Activated CD4-positive, alpha-beta memory T cell treated with anti-CD3 and anti-CD28 coated beads for 36 hours (primary cell): ENCODE results near the gene PEDS1. TPM values are rescaled to one million over a fixed set of nuclear protein-coding genes. Genes with fewer than 3 reads are reported as not detected.

Source experiments
- CTCF ChIA-PET: fragments of 350-600 bp; sonication (Branson Sonifier 250); formaldehyde crosslinking; loops from one replicate; lab custom pipeline; 2021; ENCODE audit warnings: antibody characterized with exemption, inconsistent platforms; lab: Charles Lee
- POLR2A ChIA-PET: fragments of 350-600 bp; sonication (Branson Sonifier 250); formaldehyde crosslinking; loops from one replicate; lab custom pipeline; 2021; ENCODE audit warnings: antibody characterized with exemption; lab: Charles Lee
- DNase-seq: peaks from one replicate; pipeline ENCODE4 v3.0.0-alpha.2; 2020
- H3K27ac Mint-ChIP-seq: one replicate; pipeline ENCODE4 v1.8.0; 2021; ENCODE audit warnings: mixed read lengths
- H3K27me3 Mint-ChIP-seq: one replicate; pipeline ENCODE4 v1.8.0; 2021; ENCODE audit warnings: mixed read lengths
- H3K36me3 Mint-ChIP-seq: one replicate; pipeline ENCODE4 v1.8.0; 2021; ENCODE audit warnings: mixed read lengths
- H3K4me1 Mint-ChIP-seq: one replicate; pipeline ENCODE4 v1.8.0; 2021; ENCODE audit warnings: low read depth, mixed read lengths
- H3K4me3 Mint-ChIP-seq: one replicate; pipeline ENCODE4 v1.8.0; 2021; ENCODE audit warnings: mild to moderate bottlenecking, mixed read lengths
- H3K9me3 Mint-ChIP-seq: one replicate; pipeline ENCODE4 v1.8.0; 2021; ENCODE audit warnings: mixed read lengths
- intact Hi-C: fragments of 100-400 bp; cut with micrococcal nuclease; formaldehyde crosslinking; loops from one replicate; pipeline ENCODE4 v1.15.1; 2023
- total RNA-seq, 2 experiments: library from RNA; stranded (reverse); gene quantifications; one replicate each; pipeline ENCODE4 v1.2.3, GENCODE V29; 2021

PEDS1 gene
- total RNA-seq, 2 experiments from 2014 or later = 15.0 to 16.9 TPM

- Mint-ChIP-seq H3K27ac (peak overlapping the region; percentile 28), H3K4me3 (peak overlapping the region; percentile 82)
- intact Hi-C loops = loop anchor here (5.0 kb wide), 4 partner anchors 92 to 537 kb away; partner anchors contain the start of gene PARD6B
These were observed 41.5 kb upstream of the PEDS1 start for GRCh38 chr20:50194831-50195523.

DNA sequence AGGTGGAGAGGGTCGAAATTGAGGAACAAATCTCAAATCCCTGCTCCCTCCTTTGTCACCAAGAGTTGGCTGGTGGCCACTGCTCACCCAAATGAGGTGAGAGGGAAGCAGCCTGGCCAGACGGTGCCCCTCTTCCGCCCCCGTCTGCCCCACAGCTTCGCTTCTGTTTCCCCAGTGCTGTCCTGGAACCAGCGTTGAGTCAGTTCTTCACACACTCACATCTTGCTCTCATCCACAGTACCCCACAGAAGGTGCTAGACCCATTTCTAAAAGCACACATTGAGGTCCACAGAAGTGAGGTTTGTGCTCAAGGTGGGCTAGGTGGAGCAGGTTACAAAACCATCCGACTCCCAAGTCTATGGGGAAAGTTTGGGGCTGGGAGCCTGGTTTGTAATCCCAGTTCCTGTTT lies 40.9 kb upstream of the PEDS1 start:
- peak overlapping the region; percentile 28 for H3K27ac Mint-ChIP-seq
- intact Hi-C loops = loop anchor here (5.0 kb wide), 4 partner anchors 93 to 538 kb away; partner anchors contain the start of gene PARD6B
- H3K36me3 Mint-ChIP-seq = peaks cover 22% of the 10 kb centered on the region
- CTCF ChIA-PET = no interaction called here
- POLR2A ChIA-PET = no interaction called here
- peaks cover 19% of the 10 kb centered on the region for H3K4me1 Mint-ChIP-seq
- no peak for DNase-seq
- H3K9me3 Mint-ChIP-seq = peaks cover 2% of the 10 kb centered on the region
- H3K27me3 Mint-ChIP-seq = no peaks in the 10 kb centered on the region
- peak overlapping the region; percentile 82 for H3K4me3 Mint-ChIP-seq

More at GRCh38 chr20:50194831-50195523, 41.5 kb upstream of the PEDS1 start:
- no peak for DNase-seq
- H3K4me1 Mint-ChIP-seq = peaks cover 19% of the 10 kb centered on the region
- ChIA-PET CTCF (interaction anchor here (0.8 kb wide), 1 partner anchor 270 kb away, joined by 3 read pairs; no protein-coding TSS in a partner anchor), POLR2A (no interaction called here)
- peaks cover 6% of the 10 kb centered on the region for H3K9me3 Mint-ChIP-seq
- H3K36me3 Mint-ChIP-seq = peaks cover 22% of the 10 kb centered on the region
- H3K27me3 Mint-ChIP-seq = no peaks in the 10 kb centered on the region

DNA sequence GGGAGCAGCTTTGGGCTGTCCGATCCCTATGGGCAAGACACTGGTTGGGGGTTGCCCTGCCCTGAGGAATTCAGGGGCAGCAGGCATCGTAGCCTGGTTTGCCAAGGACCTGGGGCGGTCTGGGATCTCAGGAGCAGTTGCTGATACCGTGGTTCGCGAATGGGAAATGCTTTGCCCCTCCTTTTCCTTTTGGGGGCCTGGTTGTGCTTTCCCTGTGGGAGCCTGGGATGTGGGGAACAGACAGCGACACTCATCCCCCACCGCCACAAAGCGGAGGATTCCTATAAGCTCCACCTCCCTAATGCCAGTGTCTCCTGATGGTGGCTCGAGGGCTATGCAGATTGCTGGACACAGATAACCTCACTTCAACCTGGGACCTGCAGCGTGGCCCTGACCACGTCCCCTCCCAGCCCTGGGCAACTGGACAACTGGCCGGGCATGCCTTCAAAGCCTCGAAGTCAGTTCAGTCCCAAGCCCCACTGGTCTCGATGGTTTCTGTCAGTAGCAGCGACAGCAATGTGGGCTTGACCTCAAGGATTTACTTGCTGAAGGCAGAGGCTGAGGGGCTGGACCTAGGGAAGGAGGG lies 40.4 kb upstream of the PEDS1 start:
- H3K4me3 Mint-ChIP-seq = peak overlapping the region; percentile 82
- peaks cover 19% of the 10 kb centered on the region for H3K4me1 Mint-ChIP-seq
- ChIA-PET POLR2A (interaction anchor here (0.5 kb wide), 1 partner anchor 195 kb away, joined by 3 read pairs; no protein-coding TSS in a partner anchor), CTCF (no interaction called here)
- no peaks in the 10 kb centered on the region for H3K9me3 Mint-ChIP-seq
- peaks cover 22% of the 10 kb centered on the region for H3K36me3 Mint-ChIP-seq
- H3K27ac Mint-ChIP-seq = peak overlapping the region; percentile 98
- H3K27me3 Mint-ChIP-seq = no peaks in the 10 kb centered on the region
- intact Hi-C loops = loop anchor here (5.0 kb wide), 4 partner anchors 93 to 538 kb away; partner anchors contain the start of gene PARD6B
- no peak for DNase-seq

DNA sequence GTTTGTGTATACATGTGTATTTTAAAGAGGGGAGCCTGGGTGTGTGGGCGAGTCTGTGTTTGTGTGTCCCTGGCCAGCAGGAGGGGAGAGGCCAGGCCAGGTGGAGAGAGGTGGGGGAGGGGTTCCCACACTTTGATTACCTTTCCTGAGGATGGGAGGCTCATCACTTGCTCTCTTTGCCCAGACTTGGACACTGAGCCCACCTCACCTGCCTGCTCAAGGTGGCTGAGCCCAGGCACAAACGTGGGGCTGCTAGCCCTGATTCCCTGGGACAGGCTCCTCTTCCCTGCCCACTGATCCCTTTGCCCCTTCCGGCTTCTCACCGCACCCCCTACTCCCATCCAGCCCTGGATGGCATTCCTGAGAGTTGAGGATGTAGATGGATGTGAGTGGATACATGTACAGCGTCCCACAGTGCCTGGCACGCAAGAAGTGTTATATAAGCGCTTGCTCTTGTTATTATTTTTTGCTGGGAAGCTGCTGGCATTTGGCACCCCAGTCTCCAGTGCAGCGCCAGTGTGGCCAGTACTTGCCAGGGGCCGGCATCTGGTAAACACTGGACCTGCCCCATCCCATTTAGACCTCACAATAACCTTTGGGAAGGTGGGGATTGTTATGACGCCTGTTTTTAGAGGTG lies 39.8 kb upstream of the PEDS1 start:
- CTCF ChIA-PET = no interaction called here
- POLR2A ChIA-PET = interaction anchor here (0.5 kb wide), 1 partner anchor 195 kb away, joined by 3 read pairs; no protein-coding TSS in a partner anchor
- H3K27me3 Mint-ChIP-seq = no peaks in the 10 kb centered on the region

GRCh38 chr20:50192364-50193198 lies 39.1 kb upstream of the PEDS1 start:
- no peaks in the 10 kb centered on the region for H3K9me3 Mint-ChIP-seq

More for the DNA sequence above, 39.8 kb upstream of the PEDS1 start:
- Mint-ChIP-seq H3K9me3 (no peaks in the 10 kb centered on the region), H3K27ac (peak overlapping the region; percentile 98), H3K36me3 (peaks cover 22% of the 10 kb centered on the region), H3K4me1 (peaks cover 19% of the 10 kb centered on the region), H3K4me3 (peak overlapping the region; percentile 82)
- intact Hi-C loops = loop anchor here (5.0 kb wide), 4 partner anchors 94 to 539 kb away; partner anchors contain the start of gene PARD6B
- no peak for DNase-seq

DNA sequence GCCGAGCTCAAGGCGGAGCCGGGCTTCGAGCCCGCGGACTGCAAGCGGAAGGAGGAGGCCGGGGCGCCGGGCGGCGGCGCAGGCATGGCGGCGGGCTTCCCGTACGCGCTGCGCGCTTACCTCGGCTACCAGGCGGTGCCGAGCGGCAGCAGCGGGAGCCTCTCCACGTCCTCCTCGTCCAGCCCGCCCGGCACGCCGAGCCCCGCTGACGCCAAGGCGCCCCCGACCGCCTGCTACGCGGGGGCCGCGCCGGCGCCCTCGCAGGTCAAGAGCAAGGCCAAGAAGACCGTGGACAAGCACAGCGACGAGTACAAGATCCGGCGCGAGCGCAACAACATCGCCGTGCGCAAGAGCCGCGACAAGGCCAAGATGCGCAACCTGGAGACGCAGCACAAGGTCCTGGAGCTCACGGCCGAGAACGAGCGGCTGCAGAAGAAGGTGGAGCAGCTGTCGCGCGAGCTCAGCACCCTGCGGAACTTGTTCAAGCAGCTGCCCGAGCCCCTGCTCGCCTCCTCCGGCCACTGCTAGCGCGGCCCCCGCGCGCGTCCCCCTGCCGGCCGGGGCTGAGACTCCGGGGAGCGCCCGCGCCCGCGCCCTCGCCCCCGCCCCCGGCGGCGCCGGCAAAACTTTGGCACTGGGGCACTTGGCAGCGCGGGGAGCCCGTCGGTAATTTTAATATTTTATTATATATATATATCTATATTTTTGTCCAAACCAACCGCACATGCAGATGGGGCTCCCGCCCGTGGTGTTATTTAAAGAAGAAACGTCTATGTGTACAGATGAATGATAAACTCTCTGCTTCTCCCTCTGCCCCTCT lies 38.2 kb upstream of the PEDS1 start:
- Mint-ChIP-seq H3K4me3 (peak overlapping the region; percentile 82), H3K9me3 (no peaks in the 10 kb centered on the region), H3K36me3 (peaks cover 22% of the 10 kb centered on the region), H3K4me1 (peaks cover 19% of the 10 kb centered on the region), H3K27ac (peak overlapping the region; percentile 98), H3K27me3 (no peaks in the 10 kb centered on the region)
- intact Hi-C loops = loop anchor here (2.0 to 5.0 kb wide), 5 partner anchors 96 to 541 kb away; partner anchors contain the start of genes PARD6B and PTPN1
- POLR2A ChIA-PET = interaction anchor here (0.6 to 2.4 kb wide), 13 partner anchors 26 to 483 kb away, joined by 3 to 14 read pairs (median 3); partner anchors contain the start of gene PEDS1
- CTCF ChIA-PET = interaction anchor here (0.8 to 5.7 kb wide), 9 partner anchors 37 to 325 kb away, joined by 3 to 153 read pairs (median 4); no protein-coding TSS in a partner anchor
- DNase-seq = peak; percentile 64

More at GRCh38 chr20:50192364-50193198, 39.1 kb upstream of the PEDS1 start:
- Mint-ChIP-seq H3K4me3 (peak overlapping the region; percentile 82), H3K27me3 (no peaks in the 10 kb centered on the region), H3K36me3 (peaks cover 22% of the 10 kb centered on the region), H3K4me1 (peaks cover 19% of the 10 kb centered on the region), H3K27ac (peak overlapping the region; percentile 98)
- intact Hi-C loops = loop anchor here (5.0 kb wide), 4 partner anchors 95 to 540 kb away; partner anchors contain the start of gene PARD6B
- DNase-seq = peak; percentile 91
- ChIA-PET CTCF (interaction anchor here (1.6 to 5.7 kb wide), 2 partner anchors 264 to 272 kb away, joined by 4 to 153 read pairs; no protein-coding TSS in a partner anchor), POLR2A (interaction anchor here (0.6 to 2.4 kb wide), 7 partner anchors 27 to 484 kb away, joined by 3 to 14 read pairs (median 3); no protein-coding TSS in a partner anchor)

DNA sequence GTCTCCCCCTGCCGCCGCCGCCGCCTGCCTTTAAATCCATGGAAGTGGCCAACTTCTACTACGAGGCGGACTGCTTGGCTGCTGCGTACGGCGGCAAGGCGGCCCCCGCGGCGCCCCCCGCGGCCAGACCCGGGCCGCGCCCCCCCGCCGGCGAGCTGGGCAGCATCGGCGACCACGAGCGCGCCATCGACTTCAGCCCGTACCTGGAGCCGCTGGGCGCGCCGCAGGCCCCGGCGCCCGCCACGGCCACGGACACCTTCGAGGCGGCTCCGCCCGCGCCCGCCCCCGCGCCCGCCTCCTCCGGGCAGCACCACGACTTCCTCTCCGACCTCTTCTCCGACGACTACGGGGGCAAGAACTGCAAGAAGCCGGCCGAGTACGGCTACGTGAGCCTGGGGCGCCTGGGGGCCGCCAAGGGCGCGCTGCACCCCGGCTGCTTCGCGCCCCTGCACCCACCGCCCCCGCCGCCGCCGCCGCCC lies 37.6 kb upstream of the PEDS1 start:
- CTCF ChIA-PET = interaction anchor here (0.6 to 5.7 kb wide), 11 partner anchors 37 to 326 kb away, joined by 3 to 153 read pairs (median 4); no protein-coding TSS in a partner anchor

GRCh38 chr20:50190251-50191064 lies 36.9 kb upstream of the PEDS1 start, which contains the start of gene CEBPB:
TSS of gene CEBPB (plus strand) at chr20:50190830. CDS start at chr20:50191034, 204 bp downstream.
- Mint-ChIP-seq H3K27me3 (peaks cover 8% of the 10 kb centered on the region), H3K4me1 (peaks cover 23% of the 10 kb centered on the region), H3K27ac (peak within 1 kb of the TSS; percentile 90), H3K36me3 (peaks cover 22% of the 10 kb centered on the region), H3K9me3 (no peaks in the 10 kb centered on the region), H3K4me3 (peak within 1 kb of the TSS; percentile 79)
- intact Hi-C loops = loop anchor here (1.0 to 5.0 kb wide), 9 partner anchors 97 to 542 kb away; partner anchors contain the start of genes PARD6B and PTPN1
- CTCF ChIA-PET = interaction anchor here (0.6 to 5.7 kb wide), 11 partner anchors 36 to 327 kb away, joined by 3 to 153 read pairs (median 4); no protein-coding TSS in a partner anchor
- DNase-seq = peak; percentile 90
- POLR2A ChIA-PET = interaction anchor here (0.7 to 2.4 kb wide), 8 partner anchors 36 to 359 kb away, joined by 3 to 14 read pairs (median 4); partner anchors contain the start of gene PEDS1

More for the DNA sequence above, 37.6 kb upstream of the PEDS1 start:
- peak overlapping the region; percentile 70 for H3K4me3 Mint-ChIP-seq
- POLR2A ChIA-PET = interaction anchor here (0.7 to 2.4 kb wide), 11 partner anchors 25 to 359 kb away, joined by 3 to 14 read pairs (median 3); partner anchors contain the start of gene PEDS1
- H3K27me3 Mint-ChIP-seq = peaks cover 1% of the 10 kb centered on the region
- intact Hi-C loops = loop anchor here (2.0 to 5.0 kb wide), 5 partner anchors 96 to 541 kb away; partner anchors contain the start of genes PARD6B and PTPN1
- peaks cover 23% of the 10 kb centered on the region for H3K4me1 Mint-ChIP-seq
- no peaks in the 10 kb centered on the region for H3K9me3 Mint-ChIP-seq
- H3K27ac Mint-ChIP-seq = peak overlapping the region; percentile 78
- H3K36me3 Mint-ChIP-seq = peaks cover 22% of the 10 kb centered on the region
- DNase-seq = peak; percentile 73

DNA sequence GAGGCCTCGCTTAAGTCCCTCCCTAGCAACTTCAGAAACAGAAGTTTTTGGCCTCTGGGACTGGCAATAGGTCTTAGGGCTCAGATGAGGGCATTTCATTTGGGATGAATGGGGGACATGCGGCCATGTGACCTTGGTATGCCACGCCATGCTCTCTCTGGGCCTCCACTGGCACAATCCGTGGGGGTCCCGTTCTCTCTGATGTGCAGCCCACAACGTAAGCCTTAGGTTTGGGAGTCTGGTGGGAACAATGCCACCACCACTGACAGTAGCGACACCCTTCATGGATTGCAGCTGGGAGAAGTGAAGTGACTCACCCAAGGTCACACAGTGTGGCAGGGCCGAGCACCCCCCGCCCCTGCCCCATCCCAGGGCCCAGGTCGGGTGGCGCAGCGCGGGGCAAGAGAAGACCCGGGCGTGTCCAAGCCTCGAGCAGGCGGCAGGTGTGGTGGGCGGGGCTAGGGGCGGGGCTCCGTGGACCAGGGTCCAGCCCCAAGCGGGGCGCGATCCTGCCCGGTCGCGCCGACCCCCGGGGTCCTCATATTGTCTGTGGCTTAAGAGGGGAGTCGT lies 36.2 kb upstream of the PEDS1 start:
- H3K27ac Mint-ChIP-seq = no peak overlapping the region
- ChIA-PET CTCF (interaction anchor here (1.3 to 5.7 kb wide), 5 partner anchors 12 to 399 kb away, joined by 4 to 153 read pairs (median 9); no protein-coding TSS in a partner anchor), POLR2A (no interaction called here)
- no peaks in the 10 kb centered on the region for H3K9me3 Mint-ChIP-seq
- peaks cover 23% of the 10 kb centered on the region for H3K4me1 Mint-ChIP-seq
- intact Hi-C loops = loop anchor here (1.0 to 5.0 kb wide), 9 partner anchors 98 to 543 kb away; partner anchors contain the start of genes PARD6B and PTPN1
- DNase-seq = peak; percentile 44
- peak overlapping the region; percentile 20 for H3K4me3 Mint-ChIP-seq
- peaks cover 11% of the 10 kb centered on the region for H3K27me3 Mint-ChIP-seq
- H3K36me3 Mint-ChIP-seq = peaks cover 21% of the 10 kb centered on the region
